WTC11 (cell line): ENCODE results near the gene EDN2.

ENCODE experiments used
- CTCF ChIP-seq: fragments of 200-600 bp; IDR thresholded peaks from 2 replicates; pipeline ENCODE4 v1.8.0; 2022; ENCODE audit warnings: antibody characterized with exemption
- ELF4 ChIP-seq: sonication (generic); formaldehyde crosslinking; IDR thresholded peaks from 2 replicates; pipeline ENCODE4 v1.8.1; 2022; ENCODE audit warnings: low read depth, mild to moderate bottlenecking, moderate library complexity, missing genetic modification reagents
- ESRRA ChIP-seq: sonication (generic); formaldehyde crosslinking; IDR thresholded peaks from 2 replicates; pipeline ENCODE4 v1.8.1; 2022; ENCODE audit warnings: mild to moderate bottlenecking, missing genetic modification reagents, borderline replicate concordance
- FOXP1 ChIP-seq: sonication (generic); formaldehyde crosslinking; IDR thresholded peaks from 2 replicates; pipeline ENCODE4 v1.8.0; 2022; ENCODE audit warnings: missing genetic modification reagents, mild to moderate bottlenecking, moderate library complexity, borderline replicate concordance
- NR2C2 ChIP-seq: sonication (generic); formaldehyde crosslinking; IDR thresholded peaks from 2 replicates; pipeline ENCODE4 v1.8.0; 2022; ENCODE audit warnings: mild to moderate bottlenecking, missing genetic modification reagents
- ZBTB21 ChIP-seq: sonication (generic); formaldehyde crosslinking; IDR thresholded peaks from 2 replicates; pipeline ENCODE4 v1.8.1; 2023; ENCODE audit warnings: mild to moderate bottlenecking, missing genetic modification reagents, borderline replicate concordance
- ZNF232 ChIP-seq: sonication (generic); formaldehyde crosslinking; IDR thresholded peaks from 2 replicates; pipeline ENCODE4 v1.8.0; 2022; ENCODE audit warnings: mild to moderate bottlenecking, missing genetic modification reagents
- TF ChIP-seq, protein P1 (sequence below): sonication (generic); formaldehyde crosslinking; conservative IDR thresholded peaks from 2 replicates; pipeline ENCODE4 v1.8.1; 2022; ENCODE audit warnings: mild to moderate bottlenecking, missing genetic modification reagents
- TF ChIP-seq, protein P2 (sequence below): sonication (generic); formaldehyde crosslinking; IDR thresholded peaks from 2 replicates; pipeline ENCODE4 v1.8.0; 2023; ENCODE audit warnings: missing genetic modification reagents

DNA sequence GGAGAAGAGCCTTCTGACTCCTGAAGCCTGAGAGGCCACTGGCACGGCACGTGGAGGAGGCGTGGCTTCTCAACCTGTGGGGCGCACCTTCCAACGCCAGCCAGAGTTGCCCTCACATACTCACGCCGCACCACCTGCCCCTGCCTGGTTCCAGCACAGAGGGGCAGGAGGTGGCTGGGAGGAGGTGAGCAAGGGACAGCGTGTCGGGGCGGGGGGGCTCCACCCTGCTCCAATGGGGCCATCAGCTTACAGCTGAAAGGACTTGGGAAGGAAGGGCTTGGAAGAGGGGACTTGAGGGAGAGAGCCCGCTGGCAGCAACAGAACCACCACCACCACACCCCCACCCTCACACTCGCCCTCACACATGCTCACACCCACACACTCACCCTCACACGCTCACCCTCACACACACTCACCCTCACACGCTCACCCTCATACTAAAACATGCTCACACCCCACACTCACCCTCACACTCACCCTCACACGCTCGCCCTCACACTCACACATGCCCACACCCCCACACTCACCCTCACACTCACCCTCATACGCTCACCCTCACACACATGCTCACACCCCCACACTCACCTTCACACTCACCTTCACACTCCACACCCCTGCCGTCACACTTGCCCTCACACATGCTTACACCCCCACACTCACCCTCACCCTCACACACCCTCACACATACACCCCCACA, 41.6 kb upstream of the EDN2 start:
- TF ChIP-seq CTCF (no peak), ESRRA (no peak), ZBTB21 (CRISPR knock-in tag) (no peak), ZNF232 (no peak), FOXP1 (no peak), ELF4 (CRISPR knock-in tag) (no peak), NR2C2 (CRISPR knock-in tag) (no peak)
- TF ChIP-seq, protein P1, sequence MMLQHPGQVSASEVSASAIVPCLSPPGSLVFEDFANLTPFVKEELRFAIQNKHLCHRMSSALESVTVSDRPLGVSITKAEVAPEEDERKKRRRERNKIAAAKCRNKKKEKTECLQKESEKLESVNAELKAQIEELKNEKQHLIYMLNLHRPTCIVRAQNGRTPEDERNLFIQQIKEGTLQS = no peak
- TF ChIP-seq, protein P2, sequence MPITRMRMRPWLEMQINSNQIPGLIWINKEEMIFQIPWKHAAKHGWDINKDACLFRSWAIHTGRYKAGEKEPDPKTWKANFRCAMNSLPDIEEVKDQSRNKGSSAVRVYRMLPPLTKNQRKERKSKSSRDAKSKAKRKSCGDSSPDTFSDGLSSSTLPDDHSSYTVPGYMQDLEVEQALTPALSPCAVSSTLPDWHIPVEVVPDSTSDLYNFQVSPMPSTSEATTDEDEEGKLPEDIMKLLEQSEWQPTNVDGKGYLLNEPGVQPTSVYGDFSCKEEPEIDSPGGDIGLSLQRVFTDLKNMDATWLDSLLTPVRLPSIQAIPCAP (CRISPR knock-in tag) = no peak
